GM19238 (cell line): ENCODE measurements around the gene SMPD2.
"Not testable (repeated sequence)": the region's sequence is repeated elsewhere in the genome, so short reads cannot be mapped to it uniquely, and the experiment has no call there.

Experiments
- DNase-seq: peaks from one replicate; pipeline ENCODE4 v3.0.0; 2011; ENCODE audit warnings: low spot score; ENCODE audit not compliant: insufficient read length

SMPD2 gene

DNA sequence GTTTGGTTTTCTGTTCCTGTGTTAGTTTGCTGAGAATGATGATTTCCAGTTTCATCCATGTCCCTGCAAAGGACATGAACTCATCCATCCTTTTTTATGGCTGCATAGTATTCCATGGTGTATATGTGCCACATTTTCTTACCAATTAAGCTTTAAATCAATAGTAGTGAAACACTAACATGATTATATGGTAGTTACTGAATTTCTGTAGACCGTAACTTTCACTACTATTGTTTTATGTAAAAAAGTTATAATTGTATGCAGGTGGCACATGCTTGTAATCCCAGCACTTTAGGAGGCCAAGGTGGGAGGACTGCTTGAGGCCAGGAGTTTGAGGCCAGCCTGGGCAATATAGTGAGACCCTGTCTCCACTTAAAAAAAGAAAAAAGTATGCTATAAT, 20.7 kb downstream of the SMPD2 start:
- not testable (repeated sequence) for DNase-seq

DNA sequence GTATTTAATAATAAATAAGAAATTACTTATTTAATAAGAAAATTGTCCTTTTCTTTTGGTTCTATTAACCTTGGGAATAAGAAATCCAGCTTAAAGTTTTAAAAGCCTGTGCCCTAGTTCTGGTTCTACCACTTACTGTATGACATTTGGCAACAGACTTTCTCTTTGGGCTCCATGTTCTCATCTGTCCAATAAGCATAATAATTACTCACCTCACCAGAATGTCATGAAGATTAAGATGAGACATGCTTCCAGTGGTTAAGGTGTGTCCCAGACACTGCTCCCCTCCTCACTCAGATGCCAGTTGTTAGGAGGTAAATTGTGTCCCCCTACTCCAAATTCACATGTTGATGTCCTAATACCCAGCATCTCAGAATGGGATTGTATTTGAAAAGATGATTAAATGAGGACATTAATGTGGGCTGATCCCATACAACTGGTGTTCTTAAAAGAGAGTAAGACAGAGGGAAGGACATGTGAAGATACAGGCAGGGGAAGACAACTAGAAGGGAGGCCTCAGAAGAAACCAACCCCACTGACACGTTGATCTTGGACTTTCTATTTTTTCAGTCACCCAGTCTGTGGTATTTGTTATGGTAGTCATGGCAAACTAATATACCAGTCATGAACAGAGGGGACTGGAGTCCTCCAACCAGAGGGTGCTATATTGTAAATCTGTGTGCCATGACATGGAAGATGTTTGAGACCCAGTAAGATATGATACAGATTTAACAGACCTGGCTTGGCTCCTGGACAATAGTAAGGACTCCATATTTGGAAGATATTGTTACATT, 21.4 kb downstream of the SMPD2 start:
- DNase-seq: no peak

DNA sequence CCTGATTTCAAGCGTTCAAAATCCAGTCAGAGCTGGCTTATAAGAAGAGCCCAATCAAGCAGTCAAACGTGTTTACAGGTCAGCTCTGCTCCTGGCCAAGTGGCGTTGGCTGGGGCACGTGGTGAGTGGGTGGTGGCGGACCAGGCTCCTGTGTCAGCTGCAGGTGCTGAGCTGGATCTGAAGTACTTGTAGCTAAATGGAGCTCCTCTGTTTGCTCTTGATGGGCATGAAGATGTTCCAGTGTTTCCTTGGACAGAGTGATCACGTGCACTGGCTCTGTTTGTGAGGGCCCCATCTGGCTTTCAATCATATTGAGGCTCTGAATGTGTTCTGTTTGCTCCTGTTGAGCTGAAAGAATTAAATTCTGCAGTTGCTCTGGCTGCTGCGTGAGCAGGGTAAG, 25.2 kb downstream of the SMPD2 start:
- DNase-seq: no peak

DNA sequence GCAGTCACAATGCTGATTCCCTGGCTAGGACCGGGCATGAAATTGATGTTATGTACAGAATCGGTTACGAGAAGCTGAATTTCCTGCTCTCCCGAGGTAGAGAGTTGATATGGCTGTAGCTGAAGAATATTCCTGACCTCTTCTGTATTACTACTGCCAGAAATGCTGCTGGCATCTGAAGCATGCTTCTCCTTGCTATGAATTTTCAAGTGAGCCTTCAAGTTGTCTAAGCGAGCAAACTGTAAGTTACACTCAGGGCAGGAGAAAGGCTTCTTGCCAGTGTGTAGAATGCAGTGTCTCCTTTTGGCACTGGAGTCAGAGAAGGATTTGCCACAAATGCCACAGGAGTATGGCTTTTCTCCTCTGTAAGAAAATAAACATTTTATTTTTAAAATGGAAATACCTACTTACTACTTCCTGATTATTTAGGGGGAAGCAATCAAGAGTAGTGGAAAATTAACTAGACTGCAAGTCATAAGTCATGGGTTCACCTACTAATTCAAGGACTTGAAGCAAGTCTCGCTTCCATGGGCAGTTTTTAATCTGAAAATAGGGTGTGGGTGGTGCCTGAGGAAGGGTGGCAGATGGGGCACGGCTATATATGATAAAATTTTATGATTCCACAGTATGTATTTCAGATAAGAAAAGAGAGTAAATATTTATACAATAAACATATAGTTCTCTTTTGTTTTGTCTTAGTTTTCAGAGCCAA, 25.8 kb downstream of the SMPD2 start:
- DNase-seq: no peak

DNA sequence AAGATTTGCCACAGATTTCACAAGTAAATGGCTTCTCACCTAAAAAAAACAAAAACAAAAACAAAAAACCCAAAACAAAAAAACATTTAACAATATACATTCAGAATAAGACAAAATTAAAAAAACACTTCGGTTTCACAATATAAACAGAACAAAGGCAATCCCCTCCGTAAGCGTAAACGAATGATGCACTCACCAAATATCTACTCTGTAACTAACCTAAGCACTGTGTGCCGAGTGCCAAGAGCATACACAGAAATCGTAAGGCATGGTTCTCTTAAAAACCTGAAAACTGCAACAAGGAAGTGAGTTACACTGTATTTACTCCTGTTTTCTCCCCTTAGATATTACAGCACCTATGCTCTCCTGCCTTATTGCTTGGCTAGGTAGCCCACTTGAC, 27.2 kb downstream of the SMPD2 start:
- no peak for DNase-seq

DNA sequence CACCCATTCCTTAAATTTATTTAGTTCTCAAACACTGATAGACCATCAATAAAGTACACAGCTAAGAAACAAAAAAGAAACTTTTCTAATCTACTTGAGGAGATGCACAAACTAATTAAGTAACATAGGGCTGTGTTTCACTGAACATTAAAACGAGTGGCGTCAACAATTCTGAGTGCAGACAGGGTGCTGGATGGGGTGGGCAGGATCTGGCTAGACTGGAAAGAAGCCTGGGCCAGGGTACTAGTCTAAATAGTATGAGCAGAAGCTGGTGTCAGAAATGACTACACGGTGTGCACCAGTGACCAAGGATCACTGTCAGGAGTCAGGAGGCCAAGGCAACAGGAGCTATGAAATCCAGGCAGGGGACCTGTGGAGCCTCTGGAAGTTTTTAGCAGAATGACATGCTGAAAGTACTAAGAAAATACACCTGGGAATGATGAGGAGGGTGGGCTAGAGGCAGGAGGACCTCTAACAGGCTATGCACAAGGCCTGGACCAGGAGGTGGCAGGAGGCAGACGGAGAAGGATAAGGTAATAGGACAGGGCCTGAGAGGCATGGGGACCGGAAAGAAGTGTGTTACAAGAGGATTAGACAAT, 29.2 kb downstream of the SMPD2 start:
- no peak for DNase-seq

DNA sequence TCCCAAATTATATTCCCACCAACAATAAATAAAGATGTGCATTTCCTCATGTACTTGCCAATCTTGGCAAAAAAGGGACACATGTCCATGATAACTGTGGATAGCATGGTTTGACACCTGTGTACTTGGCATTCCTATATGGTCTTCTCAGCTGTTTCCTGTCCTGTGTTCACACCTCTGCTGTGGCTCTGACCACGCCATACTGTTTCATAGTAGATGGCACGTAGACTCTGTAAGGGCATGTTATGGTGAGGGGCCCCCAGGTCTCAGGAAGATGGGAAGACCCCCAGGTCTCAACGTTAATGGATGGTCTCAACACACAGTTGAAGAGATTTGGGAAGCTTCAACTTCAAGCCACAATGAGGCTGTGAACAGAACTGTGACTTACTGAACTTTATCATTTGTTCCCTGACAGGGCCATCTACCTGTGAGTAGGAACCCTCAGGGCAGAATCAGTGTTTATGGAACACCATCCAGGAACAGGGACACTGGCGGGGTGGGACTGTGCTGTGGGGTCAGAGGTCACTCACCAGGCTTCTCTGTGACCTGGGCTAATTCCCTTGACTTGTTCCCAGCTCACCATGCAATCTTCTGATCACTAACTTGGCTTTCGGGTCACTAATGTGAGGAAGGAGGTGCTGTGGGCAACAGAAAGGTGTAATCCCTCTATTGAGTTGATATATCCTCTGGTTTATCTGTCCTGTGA, 30.7 kb downstream of the SMPD2 start:
- DNase-seq: no peak

DNA sequence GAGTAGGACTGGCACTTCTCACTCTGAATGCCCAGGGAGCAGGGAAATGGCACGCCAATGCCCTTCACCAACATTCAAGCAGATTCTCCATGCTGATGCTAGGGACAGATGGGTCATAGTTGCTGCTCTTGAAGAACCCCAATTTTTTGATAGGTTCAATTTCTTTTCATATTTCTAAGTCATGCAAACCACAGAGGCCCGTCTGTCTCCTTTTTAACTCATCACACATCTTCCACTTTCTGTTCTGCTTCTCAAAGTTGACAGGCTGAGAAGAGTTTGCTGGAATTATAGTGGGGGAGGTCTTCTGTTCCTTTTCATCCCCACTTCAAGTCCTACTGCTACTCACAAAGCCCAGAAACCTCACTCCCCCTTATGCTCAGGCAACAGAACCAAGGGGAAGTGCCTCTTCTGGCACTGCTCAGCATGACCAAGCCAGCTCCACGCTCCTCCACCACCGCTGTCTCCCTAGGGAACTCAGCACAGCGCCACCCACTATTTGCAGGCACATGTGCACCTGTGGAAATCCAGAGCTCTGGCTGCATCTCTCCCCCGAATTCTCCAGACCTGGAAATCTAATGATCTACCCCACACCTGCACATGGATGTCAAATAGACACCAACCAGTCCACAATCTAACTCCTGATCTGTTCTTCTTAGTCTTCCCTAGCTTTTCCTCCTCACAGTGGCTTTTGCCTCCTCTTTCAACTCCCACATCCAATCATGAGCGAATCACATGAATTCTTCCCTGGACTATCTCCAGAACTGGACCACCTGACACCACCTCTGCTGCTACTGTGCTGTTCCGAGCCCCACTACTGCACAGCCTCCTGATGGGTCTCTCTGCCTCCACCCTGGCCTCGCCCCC, 31.8 kb downstream of the SMPD2 start:
- DNase-seq: no peak

DNA sequence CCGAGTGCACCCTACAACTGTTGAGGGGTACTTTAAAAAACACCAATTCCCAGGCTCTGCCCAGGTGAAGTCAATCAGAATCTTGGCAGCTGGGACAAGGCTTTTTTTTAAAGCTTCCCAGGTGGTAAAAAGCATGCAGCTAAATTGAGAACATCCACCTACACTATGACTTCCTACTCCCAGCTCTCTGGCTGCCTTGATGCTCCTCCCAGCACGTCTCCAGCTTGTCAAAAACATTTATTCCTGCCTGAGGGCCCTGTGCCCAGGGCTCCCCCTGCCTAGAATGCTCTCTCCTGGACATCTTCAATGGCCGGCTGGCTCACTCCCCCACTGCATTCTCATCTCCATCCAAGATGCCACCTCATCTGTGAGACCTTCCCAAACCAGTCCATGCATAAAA, 32.6 kb downstream of the SMPD2 start:
- no peak for DNase-seq

DNA sequence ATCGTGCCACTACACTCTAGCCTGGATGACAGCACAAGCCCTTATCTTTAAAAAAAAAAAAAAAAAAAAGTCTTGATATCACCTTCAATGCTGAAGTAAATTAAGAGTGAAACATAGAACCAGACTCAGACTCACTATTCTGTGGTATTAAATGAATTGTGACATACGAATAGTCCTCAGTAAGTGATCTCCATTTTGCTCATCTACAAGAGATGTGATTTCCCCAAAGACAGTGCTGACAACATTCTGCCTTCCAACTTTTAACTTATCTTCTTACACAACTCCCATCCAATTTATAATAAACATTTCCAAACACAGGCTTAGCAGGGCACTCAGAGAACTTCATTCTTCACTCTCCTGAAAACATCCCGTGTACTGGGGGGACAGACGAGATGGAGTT, 34.5 kb downstream of the SMPD2 start:
- DNase-seq: no peak

DNA sequence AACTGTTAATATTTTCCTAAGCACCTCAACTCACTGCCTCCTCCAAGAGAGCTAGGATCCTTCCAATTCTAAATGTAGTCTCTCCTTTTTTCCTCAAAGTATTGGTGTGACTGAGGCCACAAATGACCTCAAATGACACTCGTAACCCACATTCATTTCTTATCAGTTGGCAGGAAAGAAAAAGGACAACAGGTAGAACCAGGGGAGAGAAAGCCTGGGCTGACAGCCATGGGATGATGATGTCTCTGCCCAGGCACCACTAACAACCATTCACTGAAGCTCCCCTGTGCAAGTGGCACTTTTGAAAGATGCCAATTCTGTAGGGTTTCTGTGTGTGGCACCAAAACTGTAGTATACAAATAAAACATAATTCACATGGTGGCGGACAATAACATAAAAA, 35.1 kb downstream of the SMPD2 start:
- DNase-seq: no peak

DNA sequence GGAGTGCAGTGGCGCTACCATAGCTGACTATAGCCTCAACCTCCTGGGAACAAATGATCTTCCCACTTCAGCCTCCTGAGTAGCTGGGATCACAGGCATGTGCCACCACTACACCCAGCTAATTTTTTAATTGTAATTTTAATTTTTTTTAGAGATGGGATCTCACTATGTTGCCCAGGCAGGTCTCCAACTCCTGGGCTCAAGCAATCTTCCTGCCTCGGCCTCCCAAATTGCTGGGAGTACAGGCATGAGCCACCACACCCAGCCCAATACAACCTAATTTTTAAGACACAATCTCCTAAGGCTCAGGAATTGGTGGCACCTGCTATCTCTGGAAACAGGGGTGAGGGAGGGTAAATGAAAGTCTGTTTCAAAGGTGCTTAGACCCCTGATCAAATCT, 36.7 kb downstream of the SMPD2 start:
- no peak for DNase-seq

DNA sequence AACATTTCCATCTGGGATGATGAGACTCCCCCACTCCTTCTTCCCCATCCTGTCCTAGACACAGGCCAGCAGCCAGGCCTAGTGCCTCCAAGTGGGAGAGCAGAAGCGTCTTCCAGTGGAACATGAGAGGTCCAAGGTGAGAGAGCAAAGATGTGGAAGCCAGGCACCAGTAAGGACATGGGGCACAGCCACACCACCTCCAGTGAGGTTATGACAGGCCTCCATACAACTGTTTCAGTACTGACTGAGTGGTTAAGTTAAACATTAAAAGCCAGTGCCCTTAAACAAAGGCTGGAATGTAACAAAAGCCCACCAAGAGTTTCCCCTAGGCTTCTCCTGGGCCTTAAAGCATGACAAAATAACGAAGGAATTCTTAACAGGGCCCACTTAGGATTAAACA, 37.2 kb downstream of the SMPD2 start:
- DNase-seq: no peak

DNA sequence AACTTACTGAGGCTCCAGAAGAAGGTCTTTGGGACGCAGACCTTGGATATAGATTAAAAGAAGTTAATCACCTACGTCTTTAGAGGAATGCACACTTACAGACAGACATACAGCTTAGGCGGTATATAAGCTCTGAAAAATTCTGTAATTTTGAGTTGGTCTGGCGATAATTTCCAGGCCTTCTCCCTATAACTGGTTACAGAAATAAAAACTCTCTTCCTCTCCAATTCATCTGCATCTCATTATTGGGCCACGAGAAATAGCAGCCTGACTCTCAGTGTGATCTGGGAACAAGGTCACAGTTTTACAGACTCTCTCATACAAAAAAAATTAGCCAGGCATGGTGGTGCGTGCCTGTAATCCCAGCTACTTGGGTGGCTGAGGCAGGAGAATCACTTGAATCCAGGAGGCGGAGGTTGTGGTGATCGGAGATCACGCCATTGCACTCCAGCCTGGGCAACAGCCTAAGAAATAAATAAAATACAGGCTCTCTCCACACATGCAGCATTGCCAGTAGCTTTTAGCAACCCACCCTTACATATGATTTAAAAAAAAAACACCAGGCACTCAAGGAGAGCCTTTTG, 37.8 kb downstream of the SMPD2 start:
- no peak for DNase-seq

DNA sequence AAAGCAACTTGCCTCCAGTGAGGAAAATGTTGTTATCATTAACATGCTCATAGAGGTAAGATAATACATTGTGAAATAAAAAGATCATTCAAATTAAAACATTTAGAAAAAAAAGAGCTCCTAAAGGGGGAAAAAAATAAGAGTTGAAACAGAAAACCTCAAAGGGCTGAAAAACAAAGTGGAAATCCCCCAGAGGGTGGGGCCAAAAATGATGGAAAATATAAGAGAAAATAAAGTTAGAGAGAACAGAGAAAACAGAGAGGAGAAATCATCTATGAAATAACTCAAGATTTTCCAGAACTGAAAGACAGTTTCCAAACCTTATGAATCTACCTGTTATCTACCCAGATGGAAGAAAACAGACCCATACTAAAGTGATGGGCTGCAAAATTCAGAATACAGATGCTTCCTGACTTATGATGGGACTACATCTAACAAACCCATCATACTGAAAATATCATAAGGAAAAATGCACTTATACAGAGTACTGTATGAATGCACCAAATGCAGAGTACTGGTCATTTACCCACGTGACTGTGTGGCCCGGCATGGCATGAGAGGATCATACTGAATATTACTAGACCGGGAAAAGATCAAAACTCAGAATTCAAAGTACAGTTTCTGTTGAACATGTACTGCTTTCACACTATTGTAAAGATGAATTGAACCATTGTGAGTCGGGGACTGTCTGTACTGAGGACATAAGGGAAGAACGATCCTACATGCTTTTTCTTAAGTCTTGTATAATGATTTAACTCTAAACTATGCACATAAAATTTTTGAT, 38.5 kb downstream of the SMPD2 start:
- DNase-seq: no peak

DNA sequence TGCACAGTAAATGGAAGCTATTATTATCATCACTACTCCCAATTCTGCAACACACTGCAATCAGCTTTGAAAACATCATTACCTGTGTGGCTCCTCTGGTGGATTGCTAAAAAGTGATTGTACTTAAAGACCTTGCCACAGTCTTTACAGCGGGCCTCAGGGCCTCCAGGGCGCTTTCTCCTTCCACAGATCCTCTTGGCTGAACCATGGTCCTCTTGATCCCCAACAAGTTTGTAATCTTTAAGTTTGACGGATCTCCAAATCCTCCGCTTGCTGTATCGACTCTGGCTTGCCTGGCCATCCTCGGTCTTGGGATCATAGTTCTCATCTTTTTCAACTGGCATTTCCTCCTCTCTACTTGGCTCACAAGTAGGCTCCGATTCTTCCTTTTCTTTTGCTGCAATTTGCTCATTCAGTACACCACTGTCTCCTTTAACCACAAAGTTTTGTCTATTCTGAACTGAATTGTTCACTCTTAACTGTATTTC, 40.5 kb downstream of the SMPD2 start:
- no peak for DNase-seq

DNA sequence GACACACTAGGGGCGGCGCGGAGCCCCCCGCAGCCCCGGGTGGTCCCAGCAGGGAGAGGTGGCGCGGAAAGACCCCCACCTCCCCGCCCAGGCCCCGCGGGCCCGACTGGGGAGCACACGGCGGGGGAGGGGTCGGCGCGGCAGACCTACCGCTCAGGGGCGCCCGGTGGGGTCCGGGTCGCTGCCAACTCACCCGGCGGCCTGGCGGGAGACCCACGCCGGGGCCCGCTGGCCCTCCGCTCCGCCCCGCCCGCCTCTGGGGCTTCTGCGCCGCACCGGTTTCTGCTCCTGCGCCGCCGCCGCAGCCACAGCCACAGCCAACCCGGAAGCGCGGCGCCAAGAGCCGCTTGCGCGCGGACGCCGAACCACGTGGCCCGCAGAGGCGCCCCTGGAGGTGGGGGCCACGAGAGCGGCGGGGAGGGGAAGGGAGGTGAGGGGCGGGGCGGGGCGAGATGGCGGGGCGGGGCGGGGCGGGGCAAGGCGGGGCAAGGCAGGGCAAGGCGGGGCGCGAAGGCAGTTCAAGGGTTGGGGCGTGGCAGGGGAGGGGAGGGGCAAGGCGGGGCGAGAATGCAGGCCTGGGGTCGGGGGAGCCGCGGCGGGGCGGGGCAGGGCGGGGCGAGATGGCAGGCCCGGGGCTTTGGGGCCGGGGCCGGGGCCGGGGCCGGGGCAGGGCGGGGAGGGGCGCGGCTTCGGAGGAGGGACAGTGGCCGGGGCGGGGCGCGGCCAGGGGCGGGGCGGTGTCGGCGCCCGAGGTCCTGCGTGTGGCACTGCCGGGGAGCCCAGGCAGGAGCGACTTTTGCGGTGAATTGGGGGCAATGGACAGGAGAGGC, 42.6 kb downstream of the SMPD2 start, which contains the start of gene ZBTB24:
TSS of gene ZBTB24 (minus strand) at position 315 of the 830 bp plus-strand sequence. CDS start 1,193 bp downstream, outside the sequence.
- DNase-seq: peak; percentile 89

DNA sequence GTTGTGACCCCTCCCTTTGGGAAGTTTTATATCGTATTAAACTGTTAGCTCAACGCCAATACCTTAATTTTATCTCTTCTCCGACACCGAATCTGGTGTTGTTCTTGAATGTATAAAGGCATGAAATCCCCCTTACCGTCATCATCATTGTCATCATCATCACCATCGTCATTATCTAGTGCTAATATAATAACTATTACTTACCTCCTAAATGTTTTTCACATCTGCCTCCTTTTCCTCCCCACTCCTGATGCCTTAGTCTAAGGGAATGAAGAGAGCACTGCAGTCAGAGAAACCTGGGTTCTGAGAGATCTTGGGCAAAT, 43.2 kb downstream of the SMPD2 start:
- no peak for DNase-seq

DNA sequence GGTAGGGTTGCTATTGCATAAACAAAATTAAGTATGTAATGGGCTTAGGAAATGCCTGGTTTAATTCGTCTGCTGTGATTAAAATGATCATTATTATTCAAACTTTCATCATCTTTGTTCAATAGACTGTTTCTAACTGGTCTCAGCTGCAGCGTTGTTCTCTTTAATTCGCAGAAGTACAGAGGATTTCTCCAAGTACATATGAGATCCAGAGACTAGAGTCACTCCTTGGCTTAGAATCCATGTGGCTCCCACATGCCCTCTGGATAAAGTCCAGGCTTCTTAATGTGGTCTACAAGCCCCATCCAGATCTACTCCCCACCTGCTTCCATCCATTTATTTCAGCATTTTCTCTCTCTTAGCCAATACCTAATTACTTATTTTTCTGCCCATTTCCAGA, 43.6 kb downstream of the SMPD2 start:
- DNase-seq: no peak
